ENCODE data around the gene C11orf87. TPM values are rescaled to one million over a fixed set of nuclear protein-coding genes. Genes with fewer than 3 reads are reported as not detected.

Gene C11orf87
- total and polyA plus RNA-seq, 2 experiments from 2014 or later = 0.50 to 0.56 TPM

- no peak overlapping the region for H3K4me3 Mint-ChIP-seq
- peaks cover 5% of the 10 kb centered on the region; the same call in 2 of the 3 replicates for H3K4me1 Mint-ChIP-seq
- Histone ChIP-seq H4K20me1 (replicated peaks; ENCODE audit: insufficient read depth) (no peaks in the 10 kb centered on the region), H3K27ac (ENCODE audit: low read depth) (no peak overlapping the region), H3K4me2 (no peak overlapping the region), H3K27me3 (ENCODE audit: insufficient read depth) (no peaks in the 10 kb centered on the region), H3K4me1 (ENCODE audit: insufficient read depth) (no peaks in the 10 kb centered on the region), H3F3A (replicated peaks; ENCODE audit: low read depth) (no peaks in the 10 kb centered on the region), H3K4me3 (no peak overlapping the region), H3K36me3 (ENCODE audit: insufficient read depth) (no peaks in the 10 kb centered on the region), H3K79me2 (replicated peaks; ENCODE audit: insufficient read depth) (no peaks in the 10 kb centered on the region), H3K9me2 (ENCODE audit: insufficient read depth) (no peaks in the 10 kb centered on the region; the same call in 1 of the 2 replicates), H2AFZ (no peak overlapping the region)
- no peaks in the 10 kb centered on the region for H3K27me3 Mint-ChIP-seq (ENCODE audit: insufficient read depth, low read depth, poor library complexity)
- DNase-seq (ENCODE audit: low spot score) (no peak), ATAC-seq (no peak)
- no peaks in the 10 kb centered on the region for H3K36me3 Mint-ChIP-seq (ENCODE audit: low read depth)
- no peak for TF ChIP-seq ZNF331 (CRISPR knock-in tag; IDR thresholded peaks at IDR 0.05; ENCODE audit: low read depth)
- TF ChIP-seq NANOG (IDR thresholded peaks at IDR 0.05; ENCODE audit: borderline replicate concordance) = no peak
- TF ChIP-seq REST (IDR thresholded peaks at IDR 0.05; ENCODE audit: unreplicated experiment) = no peak
- TF ChIP-seq POLR2AphosphoS5 (IDR thresholded peaks at IDR 0.05; ENCODE audit: low read depth) = no peak
- TF ChIP-seq JUNB (IDR thresholded peaks at IDR 0.05; ENCODE audit: unreplicated experiment) = no peak
- no peak for TF ChIP-seq STAT1 (IDR thresholded peaks at IDR 0.05; ENCODE audit: unreplicated experiment)
- H3K9me3 Mint-ChIP-seq = no peaks in the 10 kb centered on the region
- H3K27ac Mint-ChIP-seq = no peak overlapping the region
Observed at GRCh38 chr11:109443052-109443451, 21.1 kb downstream of the C11orf87 start.

- no peaks in the 10 kb centered on the region for H3K27me3 ChIP-seq (ENCODE audit: insufficient read depth)
- Mint-ChIP-seq H3K4me3 (no peak overlapping the region), H3K9me3 (no peaks in the 10 kb centered on the region), H3K4me1 (no peaks in the 10 kb centered on the region), H3K27me3 (ENCODE audit: insufficient read depth, low read depth, poor library complexity) (no peaks in the 10 kb centered on the region), H3K36me3 (ENCODE audit: low read depth) (no peaks in the 10 kb centered on the region), H3K27ac (no peak overlapping the region)
- H3K4me2 ChIP-seq = no peak overlapping the region
- no peak overlapping the region for H3K4me3 ChIP-seq
- ATAC-seq = no peak
- TF ChIP-seq ZNF331 (CRISPR knock-in tag; IDR thresholded peaks at IDR 0.05; ENCODE audit: low read depth) (no peak), CREB1 (CRISPR knock-in tag; IDR thresholded peaks at IDR 0.05; ENCODE audit: low read depth) (no peak), EZH2 (IDR thresholded peaks at IDR 0.05; ENCODE audit: low read depth, unreplicated experiment) (no peak), ZNF462 (CRISPR knock-in tag; IDR thresholded peaks at IDR 0.05) (no peak), POLR2AphosphoS5 (IDR thresholded peaks at IDR 0.05; ENCODE audit: low read depth) (no peak), EZH2phosphoT487 (IDR thresholded peaks at IDR 0.05; ENCODE audit: unreplicated experiment) (no peak), STAT1 (IDR thresholded peaks at IDR 0.05; ENCODE audit: unreplicated experiment) (no peak), NANOG (IDR thresholded peaks at IDR 0.05; ENCODE audit: borderline replicate concordance) (no peak)
- no peaks in the 10 kb centered on the region for H3F3A ChIP-seq (replicated peaks; ENCODE audit: low read depth)
- no peaks in the 10 kb centered on the region for H4K20me1 ChIP-seq (replicated peaks; ENCODE audit: insufficient read depth)
- H3K9me2 ChIP-seq (ENCODE audit: insufficient read depth) = no peaks in the 10 kb centered on the region
- no peak for DNase-seq (ENCODE audit: low spot score)
- no peaks in the 10 kb centered on the region for H3K36me3 ChIP-seq (ENCODE audit: insufficient read depth)
- H2AFZ ChIP-seq = no peak overlapping the region
- H3K4me1 ChIP-seq (ENCODE audit: insufficient read depth) = no peaks in the 10 kb centered on the region
- no peak overlapping the region for H3K27ac ChIP-seq (ENCODE audit: low read depth)
- no peaks in the 10 kb centered on the region for H3K79me2 ChIP-seq (replicated peaks; ENCODE audit: insufficient read depth)
Observed at GRCh38 chr11:109454857-109455256, 32.9 kb downstream of the C11orf87 start.

Measured in GM23338 (cell line).